Stomach (tissue), 4 donors: ENCODE data around the gene CDC42.
A peak's percentile ranks its signal among the peaks of the same experiment; 100 is the strongest.

ENCODE experiments used
- CTCF ChIP-seq, 7 experiments: fragments of 450-650 bp in 4 of 7; fragments of 200-600 bp in 3 of 7; sonication (generic) in 3 of 7; IDR thresholded peaks; one replicate each; pipeline ENCODE4 v1.5.1; 2016 to 2019; ENCODE audit warnings: antibody characterized with exemption in 7 of 7, control low read depth in 2 of 7, mild to moderate bottlenecking in 1 of 7
- EP300 ChIP-seq: sonication (generic); formaldehyde crosslinking; IDR thresholded peaks from one replicate; pipeline ENCODE4 v1.6.1; 2017; ENCODE audit warnings: antibody characterized with exemption
- POLR2A ChIP-seq, 4 donors: fragments of 450-650 bp; IDR thresholded peaks; one replicate each; pipeline ENCODE4 v1.6.1; 2016; ENCODE audit warnings: antibody characterized with exemption in 4 of 4, control low read depth in 2 of 4, mild to moderate bottlenecking in 1 of 4, moderate library complexity in 1 of 4
- POLR2AphosphoS5 ChIP-seq, 3 donors: sonication (generic); formaldehyde crosslinking; IDR thresholded peaks; one replicate each; pipeline ENCODE4 v1.6.1; 2016; ENCODE audit warnings: antibody characterized with exemption in 3 of 3

GRCh38 chr1:22131875-22132486 lies 79.5 kb downstream of the CDC42 start:
- TF ChIP-seq CTCF (IDR thresholded peaks at IDR 0.05) (peak in 5 of 7 experiments; percentile 43 to 84 (median 73)), POLR2A (IDR thresholded peaks at IDR 0.05) (no peak), EP300 (no peak), POLR2AphosphoS5 (IDR thresholded peaks at IDR 0.05) (no peak)
